Renal cortical epithelial cell (primary cell): ENCODE measurements around the gene FARS2. TPM values are rescaled to one million over a fixed set of nuclear protein-coding genes. Genes with fewer than 3 reads are reported as not detected.

ENCODE experiments used
- DNase-seq: peaks from one replicate; pipeline ENCODE4 v3.0.0-alpha.2; 2011; ENCODE audit warnings: low read depth
- total RNA-seq: library from RNA; depleted of rRNA; stranded (reverse); fragments of >200 nt; gene quantifications from 2 replicates; pipeline ENCODE4 v1.2.3, GENCODE V29; 2014

Gene FARS2
- total RNA-seq, 1 donor from 2014 or later: 27.9 TPM

- no peak for DNase-seq
Measured at GRCh38 chr6:5534643-5535042, 273.3 kb downstream of the FARS2 start.

DNA sequence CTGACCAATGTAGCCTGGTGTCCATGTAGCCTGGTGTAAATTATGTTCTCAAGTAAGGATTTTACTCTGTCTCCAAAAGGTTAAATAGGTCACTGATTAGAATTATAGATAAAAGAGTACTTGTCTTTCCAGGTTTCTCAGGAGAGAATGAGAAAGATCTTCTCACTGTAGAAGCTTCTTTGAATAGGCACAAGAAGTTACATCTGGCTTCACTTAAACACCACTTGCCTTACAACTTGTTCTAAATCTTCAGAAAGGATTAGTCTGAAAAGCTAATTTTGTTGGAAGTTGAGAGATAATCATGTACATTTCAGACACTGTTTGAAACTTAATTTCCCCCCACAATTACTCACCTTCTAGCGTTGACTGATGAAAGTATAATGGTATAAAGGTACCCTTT, 275.3 kb downstream of the FARS2 start:
- DNase-seq: no peak

DNA sequence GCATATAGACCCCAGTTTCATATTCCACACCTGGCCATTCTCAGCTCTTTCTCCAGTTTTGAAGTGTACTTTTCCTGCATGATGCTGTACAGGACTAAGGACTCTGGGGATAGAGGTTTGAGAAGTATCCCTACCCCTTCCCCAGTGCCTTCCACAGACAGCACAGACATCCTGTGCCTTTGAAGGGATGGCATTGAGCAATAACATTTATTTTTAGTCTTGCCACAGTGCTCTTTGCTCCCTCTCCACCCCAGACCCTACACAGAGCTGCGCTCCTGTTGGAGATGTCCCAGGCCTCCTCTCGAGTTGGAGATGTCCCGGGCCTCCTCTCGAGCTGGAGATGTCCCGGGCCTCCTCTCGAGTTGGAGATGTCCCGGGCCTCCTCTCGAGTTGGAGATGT, 275.8 kb downstream of the FARS2 start:
- DNase-seq: no peak

- DNase-seq: no peak
Measured at GRCh38 chr6:5537967-5538366, 276.7 kb downstream of the FARS2 start.

DNA sequence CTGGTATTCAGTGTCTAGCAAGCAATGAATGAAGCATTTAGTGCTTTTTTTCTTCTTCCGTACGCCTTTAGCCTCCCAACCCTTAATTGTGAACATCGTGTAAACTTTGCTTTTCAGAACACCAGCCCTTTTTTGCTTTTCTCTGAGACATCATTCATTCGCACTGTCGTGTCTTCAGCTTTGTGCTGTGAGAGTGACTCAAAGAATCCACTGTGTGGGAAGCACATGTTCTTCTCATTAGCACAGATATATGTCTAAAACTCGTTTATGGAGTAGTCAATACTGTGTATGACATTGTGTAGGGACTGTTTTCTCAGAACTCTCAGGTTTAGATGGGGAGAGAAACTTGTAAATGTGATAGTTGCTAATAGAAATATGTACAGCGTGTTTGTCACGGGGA, 279.1 kb downstream of the FARS2 start:
- no peak for DNase-seq

GRCh38 chr6:5541025-5541424, 279.7 kb downstream of the FARS2 start:
- no peak for DNase-seq

DNA sequence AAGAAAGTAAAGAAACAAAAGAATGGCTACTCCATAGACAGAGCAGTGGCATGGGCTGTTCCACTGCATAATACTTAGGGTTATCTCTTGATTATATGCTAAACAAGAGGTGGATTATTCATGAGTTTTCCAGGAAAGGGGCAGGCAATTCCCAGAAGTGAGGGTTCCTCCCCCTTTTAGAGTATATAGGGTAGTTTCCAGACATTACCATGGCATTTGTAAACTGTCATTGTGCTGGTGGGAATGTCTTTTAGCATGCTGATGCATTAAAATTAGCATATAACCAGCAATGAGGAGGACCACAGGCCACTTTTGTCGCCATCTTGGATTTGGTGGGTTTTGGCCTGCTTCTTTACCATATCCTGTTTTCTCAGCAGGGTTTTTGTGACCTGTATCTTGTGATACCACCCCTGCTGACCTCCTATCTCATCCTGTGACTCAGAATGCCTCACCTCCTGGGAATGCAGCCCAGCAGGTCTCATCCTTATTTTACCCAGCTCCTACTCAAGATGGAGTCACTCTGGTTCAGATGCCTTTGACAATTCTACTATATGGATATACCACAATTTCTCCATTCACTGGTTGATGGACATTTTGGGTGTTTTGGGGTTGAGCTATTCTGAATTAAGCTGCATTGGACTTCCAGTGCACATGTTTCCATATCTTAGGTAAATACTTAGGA, 280.6 kb downstream of the FARS2 start:
- DNase-seq: peak; percentile 67

- no peak for DNase-seq
Measured at GRCh38 chr6:5547556-5547955, 286.2 kb downstream of the FARS2 start.

GRCh38 chr6:5550631-5551030, 289.3 kb downstream of the FARS2 start:
- DNase-seq: no peak

DNA sequence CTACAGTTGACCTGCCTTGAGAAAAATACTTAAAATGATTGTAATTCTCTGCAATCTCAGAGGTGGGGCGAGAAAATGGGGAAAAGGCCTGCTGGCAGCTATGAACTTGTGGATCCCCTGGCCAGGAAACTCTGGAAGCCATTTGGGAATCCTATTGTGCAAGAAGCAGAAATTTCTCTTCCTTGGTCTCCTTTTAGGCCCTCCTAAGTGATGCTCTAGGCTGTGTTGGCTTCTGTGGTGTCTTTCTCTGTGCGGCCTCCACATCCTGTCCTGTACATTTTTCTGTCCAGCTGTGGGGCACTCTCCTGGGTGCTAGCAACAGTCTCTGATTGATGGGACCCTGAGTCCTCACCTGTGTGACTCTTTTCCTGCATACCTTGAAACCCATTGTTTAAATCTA, 290.9 kb downstream of the FARS2 start:
- DNase-seq: no peak

- no peak for DNase-seq
Measured at GRCh38 chr6:5553767-5554166, 292.5 kb downstream of the FARS2 start.

GRCh38 chr6:5554226-5554625, 292.9 kb downstream of the FARS2 start:
- DNase-seq: no peak

GRCh38 chr6:5556011-5556410, 294.7 kb downstream of the FARS2 start:
- DNase-seq: no peak

- DNase-seq: no peak
Measured at GRCh38 chr6:5557506-5557905, 296.2 kb downstream of the FARS2 start.

- DNase-seq: no peak
Measured at GRCh38 chr6:5559651-5560050, 298.3 kb downstream of the FARS2 start.

- DNase-seq: no peak
Measured at GRCh38 chr6:5562277-5562676, 301.0 kb downstream of the FARS2 start.

- no peak for DNase-seq
Measured at GRCh38 chr6:5563086-5563485, 301.8 kb downstream of the FARS2 start.

DNA sequence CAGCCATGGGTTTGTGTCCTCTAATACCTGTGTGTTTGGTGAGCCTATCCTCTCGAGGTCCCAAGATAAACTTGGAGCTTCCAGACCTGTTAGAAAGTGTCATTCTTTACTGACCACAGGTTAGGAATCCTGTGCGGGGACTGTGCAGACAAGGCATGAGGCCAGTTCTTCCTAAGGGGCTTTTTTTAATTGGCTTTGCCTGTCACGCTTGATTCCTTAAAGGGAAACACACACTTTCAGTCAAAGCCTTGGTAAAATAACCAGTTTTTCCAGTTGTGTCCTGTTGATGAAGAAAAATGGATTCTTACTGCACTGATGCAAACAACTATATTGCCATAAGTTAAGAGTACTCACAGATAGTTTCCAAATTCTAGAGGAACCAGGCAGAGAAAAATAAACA, 303.4 kb downstream of the FARS2 start:
- peak; percentile 4 for DNase-seq

- DNase-seq: no peak
Measured at GRCh38 chr6:5565971-5566370, 304.7 kb downstream of the FARS2 start.

GRCh38 chr6:5566718-5567117, 305.4 kb downstream of the FARS2 start:
- DNase-seq: no peak

GRCh38 chr6:5567352-5567751, 306.0 kb downstream of the FARS2 start:
- DNase-seq: no peak

GRCh38 chr6:5567890-5568289, 306.6 kb downstream of the FARS2 start:
- no peak for DNase-seq

DNA sequence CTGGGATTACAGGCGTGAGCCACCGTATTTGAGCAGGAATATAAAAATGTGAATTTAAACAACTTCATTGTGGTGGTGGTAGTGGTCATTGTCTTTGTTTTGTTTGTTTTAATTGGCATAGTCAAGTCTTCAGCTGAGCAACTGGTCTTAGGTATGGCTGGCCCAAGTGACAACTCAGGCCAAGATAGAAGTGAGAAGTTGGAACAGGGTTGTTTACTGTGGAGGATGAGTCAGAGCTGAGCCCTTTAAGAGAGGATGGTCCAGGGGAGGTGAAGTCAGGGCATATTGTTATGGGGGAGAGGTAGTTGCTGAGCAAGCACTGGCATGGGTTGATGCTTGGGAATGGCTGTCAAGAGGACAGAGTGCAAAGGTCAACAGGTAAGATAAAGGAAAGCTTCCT, 308.2 kb downstream of the FARS2 start:
- peak; percentile 8 for DNase-seq

- DNase-seq: no peak
Measured at GRCh38 chr6:5570641-5571040, 309.3 kb downstream of the FARS2 start.
